Loucy (cell line): Measurements from ENCODE around the gene RBPMS2.

Experiments
- H2AFZ ChIP-seq: fragments of 200-600 bp; sonication (generic); 2 replicates; pipeline ENCODE4 v1.6.0; 2016; ENCODE audit warnings: antibody characterized with exemption, mild to moderate bottlenecking, low read length, moderate library complexity
- H3F3A ChIP-seq: fragments of 200-600 bp; 2 replicates; pipeline ENCODE4 v1.6.0; 2016; ENCODE audit warnings: antibody characterized with exemption, low read depth, mild to moderate bottlenecking
- H3K27me3 ChIP-seq: fragments of 200-600 bp; sonication (generic); 2 replicates; pipeline ENCODE4 v1.6.1; 2014; ENCODE audit warnings: low read length, mild to moderate bottlenecking; ENCODE audit not compliant: insufficient read depth, poor library complexity, severe bottlenecking
- H3K36me3 ChIP-seq: fragments of 200-600 bp; sonication (generic); 2 replicates; pipeline ENCODE4 v1.6.1; 2016; ENCODE audit warnings: low read length; ENCODE audit not compliant: insufficient read depth
- H3K4me1 ChIP-seq: fragments of 200-600 bp; sonication (generic); 2 replicates; pipeline ENCODE4 v1.5.1; 2014; ENCODE audit warnings: low read length, mild to moderate bottlenecking; ENCODE audit not compliant: insufficient read depth, poor library complexity, severe bottlenecking
- H3K4me2 ChIP-seq: fragments of 200-600 bp; sonication (generic); 2 replicates; pipeline ENCODE4 v1.6.0; 2014; ENCODE audit warnings: antibody characterized with exemption, low read length, low read depth, mild to moderate bottlenecking; ENCODE audit not compliant: poor library complexity, severe bottlenecking
- H3K4me3 ChIP-seq: fragments of 200-600 bp; sonication (generic); 2 replicates; pipeline ENCODE4 v1.5.1; 2014; ENCODE audit warnings: low read length, mild to moderate bottlenecking, mixed read lengths; ENCODE audit not compliant: poor library complexity, severe bottlenecking
- H3K79me2 ChIP-seq: fragments of 200-600 bp; sonication (generic); 2 replicates; pipeline ENCODE4 v1.6.1; 2014; ENCODE audit warnings: low read length; ENCODE audit not compliant: insufficient read depth
- H3K9ac ChIP-seq: fragments of 200-600 bp; sonication (generic); 2 replicates; pipeline ENCODE4 v1.6.0; 2014; ENCODE audit warnings: mild to moderate bottlenecking, low read depth, low read length, moderate library complexity; ENCODE audit not compliant: poor library complexity, severe bottlenecking
- H3K9me2 ChIP-seq: fragments of 200-600 bp; sonication (generic); replicated peaks from 2 replicates; pipeline ENCODE4 v1.6.1; 2016; ENCODE audit warnings: low read depth, low read length, mixed read lengths
- H3K9me3 ChIP-seq: fragments of 200-600 bp; sonication (generic); 2 replicates; pipeline ENCODE4 v1.6.1; 2014; ENCODE audit warnings: mild to moderate bottlenecking, antibody characterized with exemption, low read length, low read depth; ENCODE audit not compliant: insufficient read depth
- H4K20me1 ChIP-seq: fragments of 200-600 bp; sonication (generic); 2 replicates; pipeline ENCODE4 v1.6.0; 2014; ENCODE audit warnings: antibody characterized with exemption, low read length, mild to moderate bottlenecking; ENCODE audit not compliant: insufficient read depth, poor library complexity, severe bottlenecking
- CTCF ChIP-seq: fragments of 200-600 bp; sonication (generic); conservative IDR thresholded peaks from 2 replicates; pipeline ENCODE4 v1.5.1; 2014; ENCODE audit warnings: mild to moderate bottlenecking, antibody characterized with exemption, low read length
- EZH2phosphoT487 ChIP-seq: fragments of 200-600 bp; IDR thresholded peaks from 2 replicates; pipeline ENCODE4 v1.6.1; 2018; ENCODE audit warnings: antibody characterized with exemption, mild to moderate bottlenecking, moderate library complexity, borderline replicate concordance

The RBPMS2 gene

GRCh38 chr15:64690008-64690407 is 85.4 kb downstream of the RBPMS2 start:
- Histone ChIP-seq H3K4me3 (no peak overlapping the region), H3K27me3 (no peaks in the 10 kb centered on the region), H3K9ac (no peak overlapping the region), H2AFZ (no peak overlapping the region), H3F3A (no peaks in the 10 kb centered on the region), H4K20me1 (peaks cover 3% of the 10 kb centered on the region), H3K4me2 (no peak overlapping the region), H3K4me1 (peaks cover 3% of the 10 kb centered on the region), H3K79me2 (peaks cover 25% of the 10 kb centered on the region; the same call in 1 of the 2 replicates), H3K9me2 (no peaks in the 10 kb centered on the region), H3K36me3 (peaks cover 63% of the 10 kb centered on the region; the same call in 1 of the 2 replicates), H3K9me3 (no peaks in the 10 kb centered on the region)
- TF ChIP-seq CTCF (no peak), EZH2phosphoT487 (no peak)
